Naive thymus-derived CD4-positive, alpha-beta T cell (primary cell): ENCODE results near the gene ANKRD13B. TPM values are rescaled to one million over a fixed set of nuclear protein-coding genes. Genes with fewer than 3 reads are reported as not detected.
A peak's percentile ranks its signal among the peaks of the same experiment; 100 is the strongest.

Experiments
- ATAC-seq: fragments of 150-1000 bp; cut with Tn5 transposase; 2 replicates; pipeline ENCODE4 v1.10.0; 2021; ENCODE audit warnings: mild to moderate bottlenecking, moderate library complexity
- CTCF ChIA-PET: fragments of 350-600 bp; sonication (Branson Sonifier 250); formaldehyde crosslinking; loops from one replicate; lab custom pipeline; 2021; ENCODE audit warnings: antibody characterized with exemption; lab: Charles Lee
- POLR2A ChIA-PET: fragments of 350-600 bp; sonication (Branson Sonifier 250); formaldehyde crosslinking; loops from one replicate; lab custom pipeline; 2021; ENCODE audit warnings: antibody characterized with exemption, inconsistent platforms; lab: Charles Lee
- DNase-seq, 9 donors: peaks; one replicate each; pipeline versions ENCODE4 v3.0.0 to v3.0.0-alpha.2; 2020 to 2022; ENCODE audit warnings: mixed read lengths in 1 of 9
- H3K27ac ChIP-seq: one replicate; pipeline ENCODE4 v1.7.0; 2013; ENCODE audit warnings: mild to moderate bottlenecking, low read depth, low read length, moderate library complexity
- H3K27me3 ChIP-seq, 2 donors: one replicate each; pipeline ENCODE4 v1.7.0; 2013; ENCODE audit warnings: low read length in 2 of 2, mild to moderate bottlenecking in 2 of 2, moderate library complexity in 2 of 2; ENCODE audit not compliant: control insufficient read depth in 2 of 2, insufficient read depth in 2 of 2
- H3K36me3 ChIP-seq, 3 experiments: 1 replicate in 2 of 3; 2 replicates in 1 of 3; pipeline ENCODE4 v1.7.0; 2013; ENCODE audit warnings: low read length in 3 of 3, mild to moderate bottlenecking in 3 of 3, moderate library complexity in 1 of 3; ENCODE audit not compliant: insufficient read depth in 3 of 3, control insufficient read depth in 2 of 3
- H3K4me1 ChIP-seq, 2 donors: one replicate each; pipeline ENCODE4 v1.7.0; 2013; ENCODE audit warnings: low read length in 2 of 2, mild to moderate bottlenecking in 2 of 2, moderate library complexity in 1 of 2; ENCODE audit not compliant: control insufficient read depth in 2 of 2, insufficient read depth in 2 of 2
- H3K4me3 ChIP-seq: 2 replicates; pipeline ENCODE4 v1.7.0; 2013; ENCODE audit warnings: mild to moderate bottlenecking, low read length
- H3K9me3 ChIP-seq, 3 experiments: 1 replicate in 2 of 3; 2 replicates in 1 of 3; pipeline ENCODE4 v1.7.0; 2013; ENCODE audit warnings: low read length in 3 of 3; ENCODE audit not compliant: control insufficient read depth in 2 of 3
- H3K27ac Mint-ChIP-seq, 9 donors: one replicate each; pipeline ENCODE4 v1.8.0; 2020 to 2022; ENCODE audit warnings: mixed read lengths in 9 of 9, mild to moderate bottlenecking in 8 of 9, moderate library complexity in 5 of 9, inconsistent platforms in 2 of 9
- H3K27me3 Mint-ChIP-seq, 5 donors: one replicate each; pipeline ENCODE4 v1.8.0; 2021 to 2022; ENCODE audit warnings: mixed read lengths in 5 of 5, mild to moderate bottlenecking in 1 of 5
- H3K36me3 Mint-ChIP-seq, 5 donors: one replicate each; pipeline ENCODE4 v1.8.0; 2020 to 2022; ENCODE audit warnings: mixed read lengths in 5 of 5, mild to moderate bottlenecking in 3 of 5, inconsistent platforms in 1 of 5
- H3K4me1 Mint-ChIP-seq, 7 donors: one replicate each; pipeline ENCODE4 v1.8.0; 2020 to 2022; ENCODE audit warnings: mixed read lengths in 7 of 7, mild to moderate bottlenecking in 3 of 7, inconsistent platforms in 1 of 7
- H3K4me3 Mint-ChIP-seq, 10 donors: one replicate each; pipeline ENCODE4 v1.8.0; 2020 to 2022; ENCODE audit warnings: mild to moderate bottlenecking in 10 of 10, mixed read lengths in 10 of 10, moderate library complexity in 6 of 10, inconsistent platforms in 2 of 10
- H3K9me3 Mint-ChIP-seq, 11 donors: one replicate each; pipeline ENCODE4 v1.8.0; 2020 to 2022; ENCODE audit warnings: mixed read lengths in 11 of 11, mild to moderate bottlenecking in 4 of 11, inconsistent platforms in 1 of 11, moderate library complexity in 1 of 11
- intact Hi-C, 2 donors: fragments of 100-400 bp; cut with micrococcal nuclease; formaldehyde crosslinking; loops; one replicate each; pipeline ENCODE4 v1.15.1; 2023
- polyA plus RNA-seq, 2 donors: library from polyadenylated mRNA; unstranded; fragments of 300-500 nt; fragmentation: Illumina TruSeq; gene quantifications; one replicate each; pipeline ENCODE4 v1.2.3, GENCODE V29; 2021
- total RNA-seq, 6 experiments: library from RNA in 5 of 6; stranded (reverse) in 5 of 6; gene quantifications; 1 replicate in 5 of 6; 2 replicates in 1 of 6; pipeline ENCODE4 v1.2.3 and lab custom pipeline; 2021 to 2026

Gene ANKRD13B
- total and polyA plus RNA-seq, 7 experiments from 2014 or later, result 0.51 to 9.8 (median 1.2) TPM; not detected in 1

GRCh38 chr17:29562615-29563014 lies 30.3 kb upstream of the ANKRD13B start:
- Histone ChIP-seq H3K4me1 (peaks cover 9 to 26% of the 10 kb centered on the region in 2 donors), H3K27me3 (no peaks in the 10 kb centered on the region), H3K27ac (no peak overlapping the region), H3K9me3 (no peaks in the 10 kb centered on the region), H3K4me3 (no peak overlapping the region), H3K36me3 (peaks cover 0 to 3% (median 0%) of the 10 kb centered on the region in 3 experiments)
- Mint-ChIP-seq H3K27me3 (no peaks in the 10 kb centered on the region), H3K27ac (peak overlapping the region in 1 of 9 donors; percentile 20), H3K36me3 (peaks cover 0 to 18% (median 0%) of the 10 kb centered on the region in 5 donors), H3K9me3 (no peaks in the 10 kb centered on the region), H3K4me1 (peaks cover 14 to 44% (median 16%) of the 10 kb centered on the region in 7 donors), H3K4me3 (peak overlapping the region in 4 of 10 donors; percentile 28 to 51 (median 32))
- ChIA-PET CTCF (no interaction called here), POLR2A (no interaction called here)
- no peak for DNase-seq
- no peak for ATAC-seq
- intact Hi-C loops, result loop anchor here (10.0 kb wide), 1 partner anchor 418 kb away; no protein-coding TSS in a partner anchor

DNA sequence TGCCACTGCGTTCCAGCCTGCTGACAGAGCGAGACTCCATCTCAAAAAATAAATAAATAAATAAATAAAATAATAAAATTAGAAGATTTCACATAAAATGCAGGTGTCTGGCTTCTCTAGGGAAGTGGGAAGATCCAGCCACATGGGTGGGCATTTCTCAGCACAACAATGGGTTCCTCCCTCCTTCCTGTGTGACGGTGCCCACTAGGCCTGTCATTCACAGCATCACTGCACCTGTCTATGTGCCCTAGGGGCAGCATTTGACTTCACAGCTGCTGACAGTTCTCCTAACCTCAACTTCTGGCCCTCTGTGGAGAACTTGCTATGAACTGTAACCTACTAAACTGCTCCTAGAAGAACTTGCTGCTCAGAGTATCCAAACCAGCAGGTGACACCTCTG lies 29.1 kb upstream of the ANKRD13B start:
- H3K4me1 ChIP-seq, result peaks cover 9 to 23% of the 10 kb centered on the region in 2 donors
- H3K4me3 ChIP-seq, result no peak overlapping the region
- ATAC-seq (no peak), DNase-seq (no peak)
- Mint-ChIP-seq H3K9me3 (peaks cover 0 to 3% (median 0%) of the 10 kb centered on the region in 11 donors), H3K27me3 (no peaks in the 10 kb centered on the region), H3K4me1 (peaks cover 8 to 38% (median 16%) of the 10 kb centered on the region in 7 donors), H3K4me3 (peak overlapping the region in 1 of 10 donors; percentile 57), H3K27ac (peak overlapping the region in 1 of 9 donors; percentile 15), H3K36me3 (peaks cover 0 to 18% (median 0%) of the 10 kb centered on the region in 5 donors)
- intact Hi-C loops, result loop anchor here (10.0 kb wide), 1 partner anchor 419 kb away; no protein-coding TSS in a partner anchor
- no peaks in the 10 kb centered on the region for H3K27me3 ChIP-seq
- H3K36me3 ChIP-seq, result peaks cover 0 to 7% (median 0%) of the 10 kb centered on the region in 3 experiments
- POLR2A ChIA-PET, result no interaction called here
- no peak overlapping the region for H3K27ac ChIP-seq
- CTCF ChIA-PET, result interaction anchor here (0.6 to 0.7 kb wide), 2 partner anchors 8 to 1811 kb away, joined by 3 to 4 read pairs; no protein-coding TSS in a partner anchor
- H3K9me3 ChIP-seq, result no peaks in the 10 kb centered on the region

- intact Hi-C loops, result loop anchor here (1.0 to 10.0 kb wide), 7 partner anchors 29 to 919 kb away; partner anchors contain the start of genes PHF12 (in 2 of the 2), BLTP2 (in 1 of the 2), NUFIP2 (in 1 of the 2) and SSH2 (in 1 of the 2)
These were observed 27.1 kb upstream of the ANKRD13B start for GRCh38 chr17:29565643-29566472.

GRCh38 chr17:29566473-29567303 lies 26.2 kb upstream of the ANKRD13B start, which contains the start of gene ABHD15:
ABHD15 (minus strand) TSS chr17:29567037; CDS start chr17:29566966, 71 bp downstream.
- H3K27me3 ChIP-seq, result no peaks in the 10 kb centered on the region
- Mint-ChIP-seq H3K9me3 (peaks cover 0 to 3% (median 0%) of the 10 kb centered on the region in 11 donors), H3K36me3 (peaks cover 0 to 17% (median 0%) of the 10 kb centered on the region in 5 donors), H3K27me3 (no peaks in the 10 kb centered on the region), H3K4me3 (peak within 1 kb of the TSS; percentile 88 to 99 (median 96)), H3K27ac (peak within 1 kb of the TSS; percentile 13 to 97 (median 89)), H3K4me1 (peaks cover 16 to 49% (median 36%) of the 10 kb centered on the region in 7 donors)
- peak within 1 kb of the TSS; percentile 89 for H3K4me3 ChIP-seq
- ATAC-seq (peak; percentile 37), DNase-seq (peak in 8 of 9 donors; percentile 37 to 82 (median 54))
- H3K9me3 ChIP-seq, result no peaks in the 10 kb centered on the region
- H3K4me1 ChIP-seq, result peaks cover 12 to 30% of the 10 kb centered on the region in 2 donors
- ChIA-PET POLR2A (interaction anchor here (0.5 to 6.0 kb wide), 7 partner anchors 11 to 551 kb away, joined by 3 to 59 read pairs (median 4); partner anchors contain the start of genes SSH2 and TAOK1), CTCF (interaction anchor here (0.8 to 1.3 kb wide), 4 partner anchors 25 to 418 kb away, joined by 3 to 9 read pairs (median 3); no protein-coding TSS in a partner anchor)
- intact Hi-C loops, result loop anchor here (1.0 to 10.0 kb wide), 8 partner anchors 30 to 919 kb away; partner anchors contain the start of genes NUFIP2 (in 2 of the 2), PHF12 (in 2 of the 2), BLTP2 (in 1 of the 2) and SSH2 (in 1 of the 2)
- H3K36me3 ChIP-seq, result peaks cover 0 to 4% (median 0%) of the 10 kb centered on the region in 3 experiments
- peak within 1 kb of the TSS; percentile 78 for H3K27ac ChIP-seq

More at GRCh38 chr17:29565643-29566472, 27.1 kb upstream of the ANKRD13B start:
- CTCF ChIA-PET, result interaction anchor here (0.5 to 1.3 kb wide), 6 partner anchors 15 to 419 kb away, joined by 3 to 9 read pairs (median 3); no protein-coding TSS in a partner anchor
- no peaks in the 10 kb centered on the region for H3K27me3 ChIP-seq
- Mint-ChIP-seq H3K4me3 (peak overlapping the region; percentile 86 to 99 (median 90)), H3K36me3 (peaks cover 0 to 18% (median 0%) of the 10 kb centered on the region in 5 donors), H3K27ac (peak overlapping the region; percentile 13 to 95 (median 81)), H3K27me3 (no peaks in the 10 kb centered on the region), H3K9me3 (peaks cover 0 to 3% (median 0%) of the 10 kb centered on the region in 11 donors), H3K4me1 (peaks cover 14 to 45% (median 28%) of the 10 kb centered on the region in 7 donors)
- H3K4me1 ChIP-seq, result peaks cover 9 to 30% of the 10 kb centered on the region in 2 donors
- H3K4me3 ChIP-seq, result peak overlapping the region; percentile 74
- peaks cover 0 to 7% (median 0%) of the 10 kb centered on the region in 3 experiments for H3K36me3 ChIP-seq
- DNase-seq, result peak in 6 of 9 donors; percentile 35 to 66 (median 42)
- POLR2A ChIA-PET, result interaction anchor here (0.5 to 6.0 kb wide), 6 partner anchors 10 to 616 kb away, joined by 4 to 59 read pairs (median 4); partner anchors contain the start of gene SSH2
- ATAC-seq, result peak; percentile 14
- no peaks in the 10 kb centered on the region for H3K9me3 ChIP-seq
- peak overlapping the region; percentile 53 for H3K27ac ChIP-seq

GRCh38 chr17:29567304-29567553 lies 25.7 kb upstream of the ANKRD13B start:
- Histone ChIP-seq H3K36me3 (peaks cover 0 to 4% (median 0%) of the 10 kb centered on the region in 3 experiments), H3K27me3 (no peaks in the 10 kb centered on the region), H3K9me3 (no peaks in the 10 kb centered on the region), H3K4me1 (peaks cover 12 to 30% of the 10 kb centered on the region in 2 donors), H3K4me3 (peak overlapping the region; percentile 89), H3K27ac (peak overlapping the region; percentile 78)
- Mint-ChIP-seq H3K9me3 (peaks cover 0 to 3% (median 0%) of the 10 kb centered on the region in 11 donors), H3K36me3 (peaks cover 0 to 12% (median 0%) of the 10 kb centered on the region in 5 donors), H3K27ac (peak overlapping the region in 3 of 9 donors; percentile 63 to 90 (median 88)), H3K4me3 (peak overlapping the region; percentile 76 to 99 (median 94)), H3K4me1 (peaks cover 16 to 45% (median 36%) of the 10 kb centered on the region in 7 donors), H3K27me3 (no peaks in the 10 kb centered on the region)
- intact Hi-C loops, result loop anchor here (1.0 to 10.0 kb wide), 7 partner anchors 30 to 920 kb away; partner anchors contain the start of genes NUFIP2 (in 2 of the 2), PHF12 (in 2 of the 2), BLTP2 (in 1 of the 2) and SSH2 (in 1 of the 2)
- ATAC-seq (no peak), DNase-seq (no peak)
- ChIA-PET POLR2A (interaction anchor here (0.5 to 6.0 kb wide), 7 partner anchors 10 to 551 kb away, joined by 3 to 59 read pairs (median 4); partner anchors contain the start of gene TAOK1), CTCF (interaction anchor here (1.2 kb wide), 1 partner anchor 50 kb away, joined by 3 read pairs; no protein-coding TSS in a partner anchor)
